HCT116 (cell line): ENCODE measurements around the gene CCDC138. TPM values are rescaled to one million over a fixed set of nuclear protein-coding genes. Genes with fewer than 3 reads are reported as not detected.

Source experiments
- ATAC-seq: fragments of 200-7000 bp; cut with Tn5 transposase; 2 replicates; pipeline ENCODE4 v1.9.1; 2020; ENCODE audit warnings: mild to moderate bottlenecking, moderate library complexity
- BruUV-seq: library from RNA; stranded (reverse); fragments of 400-500 nt; replicated peaks from 2 replicates; lab custom pipeline; 2021; lab: Mats Ljungman, UMichigan
- CTCF ChIA-PET: fragments of 300-600 bp; sonication (Branson Sonifier 250); formaldehyde crosslinking; loops from one replicate; lab custom pipeline; 2021; ENCODE audit warnings: antibody characterized with exemption; lab: Charles Lee
- POLR2A ChIA-PET: fragments of 300-600, 350-600 bp; sonication (Branson Sonifier 250); formaldehyde crosslinking; loops from one replicate; lab custom pipeline; 2021; ENCODE audit warnings: antibody characterized with exemption; lab: Charles Lee
- RAD21 ChIA-PET, 2 experiments: fragments of 300-600 bp; sonication (Branson Sonifier 250); formaldehyde crosslinking; loops; one replicate each; lab custom pipeline; 2023; ENCODE audit warnings: low total read pairs in 2 of 2; ENCODE audit not compliant: uncharacterized antibody in 2 of 2, unreplicated experiment in 2 of 2, low non-redundant PET in 1 of 2; lab: Charles Lee
- DNase-seq: peaks from one replicate; pipeline ENCODE4 v3.0.0-alpha.2; 2010; ENCODE audit warnings: low read depth, low spot score
- H2AFZ ChIP-seq: fragments of 200-600 bp; shearing (Covaris generic), sonication (generic); 2 replicates; pipeline ENCODE4 v1.6.1; 2017; ENCODE audit warnings: low read depth, mixed run types, mixed read lengths, antibody characterized with exemption, low read length; ENCODE audit not compliant: poor library complexity, severe bottlenecking
- H3K27ac ChIP-seq: 2 replicates; pipeline ENCODE4 v1.5.1; 2012; ENCODE audit warnings: low read depth, low read length
- H3K27me3 ChIP-seq: fragments of 200-600 bp; sonication (generic); 2 replicates; pipeline ENCODE4 v1.6.1; 2016; ENCODE audit warnings: mixed run types, low read length, mixed read lengths; ENCODE audit not compliant: insufficient read depth
- H3K36me3 ChIP-seq, 2 experiments: fragments of 200-500 bp in 1 of 2; fragments of 200-600 bp in 1 of 2; sonication (Bioruptor generic) in 1 of 2; sonication (generic) in 1 of 2; 2 replicates each; pipeline versions ENCODE4 v1.5.1 to v1.6.1; 2014 to 2016; ENCODE audit warnings: low read length in 2 of 2, inconsistent platforms in 1 of 2, mixed read lengths in 1 of 2, mixed run types in 1 of 2; ENCODE audit not compliant: insufficient read depth in 2 of 2, control insufficient read depth in 1 of 2
- H3K4me1 ChIP-seq, 2 experiments: fragments of 200-600 bp in 1 of 2; sonication (generic) in 1 of 2; 2 replicates each; pipeline versions ENCODE4 v1.5.1 to v1.6.1; 2012 to 2017; ENCODE audit warnings: low read length in 2 of 2, inconsistent platforms in 1 of 2, mild to moderate bottlenecking in 1 of 2, mixed read lengths in 1 of 2, mixed run types in 1 of 2, moderate library complexity in 1 of 2; ENCODE audit not compliant: insufficient read depth in 2 of 2, control insufficient read depth in 1 of 2
- H3K4me2 ChIP-seq: fragments of 200-600 bp; sonication (generic); 2 replicates; pipeline ENCODE4 v1.6.1; 2017; ENCODE audit warnings: mixed run types, low read length, mixed read lengths
- H3K4me3 ChIP-seq, 2 experiments: fragments of 200-600 bp in 1 of 2; sonication (generic) in 1 of 2; replicated peaks in 1 of 2; 2 replicates each; pipeline ENCODE4 v1.5.1; 2011 to 2016; ENCODE audit warnings: low read length in 2 of 2, control low read depth in 1 of 2, low read depth in 1 of 2, mild to moderate bottlenecking in 1 of 2, mixed read lengths in 1 of 2, mixed run types in 1 of 2
- H3K79me2 ChIP-seq: fragments of 200-600 bp; sonication (generic); 2 replicates; pipeline ENCODE4 v1.6.1; 2017; ENCODE audit warnings: mild to moderate bottlenecking, mixed run types, low read length, moderate library complexity, mixed read lengths; ENCODE audit not compliant: insufficient read depth
- H3K9ac ChIP-seq: fragments of 200-600 bp; sonication (generic); 2 replicates; pipeline ENCODE4 v1.6.1; 2016; ENCODE audit warnings: low read length, mixed read lengths
- H3K9me2 ChIP-seq: fragments of 200-600 bp; sonication (generic), shearing (Covaris generic); 2 replicates; pipeline ENCODE4 v1.6.1; 2017; ENCODE audit warnings: mixed run types, mild to moderate bottlenecking, moderate library complexity; ENCODE audit not compliant: insufficient read depth
- H3K9me3 ChIP-seq, 2 experiments: fragments of 200-500 bp in 1 of 2; fragments of 200-600 bp in 1 of 2; sonication (Bioruptor generic) in 1 of 2; sonication (generic) in 1 of 2; 2 replicates each; pipeline ENCODE4 v1.6.1; 2014 to 2017; ENCODE audit warnings: low read length in 2 of 2, mixed read lengths in 2 of 2, inconsistent platforms in 1 of 2, low read depth in 1 of 2, mild to moderate bottlenecking in 1 of 2, mixed run types in 1 of 2, moderate library complexity in 1 of 2; ENCODE audit not compliant: control insufficient read depth in 1 of 2, insufficient read depth in 1 of 2
- H4K20me1 ChIP-seq: fragments of 200-600 bp; sonication (generic), shearing (Covaris generic); 2 replicates; pipeline ENCODE4 v1.6.1; 2017; ENCODE audit warnings: mixed run types, mild to moderate bottlenecking, moderate library complexity; ENCODE audit not compliant: insufficient read depth
- CBX3 ChIP-seq: IDR thresholded peaks from 2 replicates; pipeline ENCODE4 v1.6.1; 2012; ENCODE audit warnings: low read depth
- CEBPB ChIP-seq: IDR thresholded peaks from 2 replicates; pipeline ENCODE4 v1.6.1; 2012; ENCODE audit warnings: low read depth
- CTCF ChIP-seq, 3 experiments: fragments of 200-600 bp in 1 of 3; sonication (generic) in 1 of 3; IDR thresholded peaks in 2 of 3; conservative IDR thresholded peaks in 1 of 3; 2 replicates each; pipeline ENCODE4 v1.5.1; 2012 to 2017; ENCODE audit warnings: low read depth in 2 of 3, low read length in 2 of 3, antibody characterized with exemption in 1 of 3, borderline replicate concordance in 1 of 3, control low read depth in 1 of 3, mild to moderate bottlenecking in 1 of 3, mixed read lengths in 1 of 3, mixed run types in 1 of 3, moderate library complexity in 1 of 3; ENCODE audit not compliant: insufficient read depth in 1 of 3
- EGR1 ChIP-seq: IDR thresholded peaks from 2 replicates; pipeline ENCODE4 v1.6.1; 2012; ENCODE audit warnings: low read depth
- ELF1 ChIP-seq: IDR thresholded peaks from 2 replicates; pipeline ENCODE4 v1.6.1; 2012; ENCODE audit warnings: low read depth, borderline replicate concordance
- EZH2 ChIP-seq: fragments of 200-600 bp; sonication (generic); IDR thresholded peaks from 2 replicates; pipeline ENCODE4 v1.6.1; 2017; ENCODE audit warnings: antibody characterized with exemption, mixed run types
- EZH2phosphoT487 ChIP-seq: fragments of 200-600 bp; IDR thresholded peaks from 2 replicates; pipeline ENCODE4 v1.6.1; 2018; ENCODE audit warnings: antibody characterized with exemption, borderline replicate concordance
- FOSL1 ChIP-seq: IDR thresholded peaks from 2 replicates; pipeline ENCODE4 v1.6.1; 2012; ENCODE audit warnings: low read depth
- JUND ChIP-seq: IDR thresholded peaks from 2 replicates; pipeline ENCODE4 v1.6.1; 2012
- MAX ChIP-seq: IDR thresholded peaks from 2 replicates; pipeline ENCODE4 v1.6.1; 2012
- POLR2A ChIP-seq: IDR thresholded peaks from 2 replicates; pipeline ENCODE4 v1.7.0; 2011; ENCODE audit warnings: borderline replicate concordance; ENCODE audit not compliant: insufficient read depth, insufficient read length; ENCODE audit errors: extremely low read depth
- POLR2AphosphoS5 ChIP-seq: IDR thresholded peaks from 2 replicates; pipeline ENCODE4 v1.6.1; 2011; ENCODE audit warnings: mild to moderate bottlenecking, low read depth, low read length, moderate library complexity
- REST ChIP-seq: IDR thresholded peaks from 2 replicates; pipeline ENCODE4 v1.6.1; 2012; ENCODE audit warnings: low read depth
- SIN3A ChIP-seq: IDR thresholded peaks from 2 replicates; pipeline ENCODE4 v1.6.1; 2012; ENCODE audit warnings: low read depth
- SRF ChIP-seq: IDR thresholded peaks from 2 replicates; pipeline ENCODE4 v1.6.1; 2012; ENCODE audit warnings: low read depth
- TCF7L2 ChIP-seq: IDR thresholded peaks from 2 replicates; pipeline ENCODE4 v1.7.0; 2011; ENCODE audit warnings: borderline replicate concordance, inconsistent platforms; ENCODE audit not compliant: insufficient read depth, insufficient read length; ENCODE audit errors: extremely low read depth
- YY1 ChIP-seq: IDR thresholded peaks from 2 replicates; pipeline ENCODE4 v1.6.1; 2011; ENCODE audit warnings: low read length, low read depth, moderate library complexity, mild to moderate bottlenecking; ENCODE audit not compliant: insufficient replicate concordance; ENCODE audit errors: extremely low read depth
- ZFX ChIP-seq: fragments of 450-650 bp; IDR thresholded peaks from 2 replicates; pipeline ENCODE4 v1.6.1; 2017
- ZNF274 ChIP-seq: fragments of 200-500 bp; sonication (Bioruptor generic); IDR thresholded peaks from 2 replicates; pipeline ENCODE4 v1.6.1; 2014; ENCODE audit warnings: mild to moderate bottlenecking, low read depth, low read length, inconsistent platforms
- intact Hi-C: fragments of 100-400 bp; cut with micrococcal nuclease; formaldehyde crosslinking; loops from 2 replicates; pipeline ENCODE4 v1.10.0; 2022
- total RNA-seq: library from RNA; stranded (reverse); gene quantifications from one replicate; pipeline ENCODE4 v1.2.1, GENCODE V29; 2021; ENCODE audit not compliant: unreplicated experiment

CCDC138 gene
- total RNA-seq, 1 experiment from 2014 or later: 13.4 TPM

- H3K9me2 ChIP-seq: no peaks in the 10 kb centered on the region
- no peaks in the 10 kb centered on the region for H3K4me1 ChIP-seq
- no peaks in the 10 kb centered on the region for H4K20me1 ChIP-seq
- no peak overlapping the region for H3K4me2 ChIP-seq
- no peak for ATAC-seq
- no TSS peak for BruUV-seq
- H3K27ac ChIP-seq: no peak overlapping the region
- peaks cover 0 to 6% of the 10 kb centered on the region in 2 experiments; a peak in 1 of 4 replicates for H3K9me3 ChIP-seq
- DNase-seq: no peak
- no peak overlapping the region for H3K9ac ChIP-seq
- peaks cover 28% of the 10 kb centered on the region for H3K79me2 ChIP-seq
- H3K36me3 ChIP-seq: peaks cover 10 to 27% of the 10 kb centered on the region in 2 experiments
- H3K4me3 ChIP-seq: no peak overlapping the region
- no peaks in the 10 kb centered on the region for H3K27me3 ChIP-seq
- RAD21 ChIA-PET: no interaction called here
- intact Hi-C loops: no loop called here
- TF ChIP-seq ZFX (no peak), FOSL1 (no peak), MAX (no peak), CBX3 (no peak), ELF1 (no peak), SIN3A (no peak), ZNF274 (no peak), JUND (no peak), POLR2AphosphoS5 (no peak), EGR1 (no peak), EZH2phosphoT487 (no peak), REST (no peak), CTCF (IDR thresholded peaks at IDR 0.05 in 2 of 3, conservative IDR thresholded peaks at IDR 0.05 in 1 of 3; ENCODE audit: borderline replicate concordance in 1 of 3, insufficient read depth in 1 of 3, low read depth in 2 of 3, low read length in 2 of 3) (no peak), CEBPB (no peak), TCF7L2 (no peak), EZH2 (no peak), YY1 (no peak), POLR2A (no peak), SRF (no peak)
- no peak overlapping the region for H2AFZ ChIP-seq
- CTCF ChIA-PET: no interaction called here
- POLR2A ChIA-PET: no interaction called here
These were observed 27.2 kb downstream of the CCDC138 start for GRCh38 chr2:108813732-108814131.
